ENCODE measurements around the gene PPL. TPM values are rescaled to one million over a fixed set of nuclear protein-coding genes. Genes with fewer than 3 reads are reported as not detected.

Gene PPL
- total and polyA plus RNA-seq, 2 donors (not counting 3 experiments of a cell fraction or from before 2014, with no cell fraction given): 0.07 to 0.20 TPM

DNA sequence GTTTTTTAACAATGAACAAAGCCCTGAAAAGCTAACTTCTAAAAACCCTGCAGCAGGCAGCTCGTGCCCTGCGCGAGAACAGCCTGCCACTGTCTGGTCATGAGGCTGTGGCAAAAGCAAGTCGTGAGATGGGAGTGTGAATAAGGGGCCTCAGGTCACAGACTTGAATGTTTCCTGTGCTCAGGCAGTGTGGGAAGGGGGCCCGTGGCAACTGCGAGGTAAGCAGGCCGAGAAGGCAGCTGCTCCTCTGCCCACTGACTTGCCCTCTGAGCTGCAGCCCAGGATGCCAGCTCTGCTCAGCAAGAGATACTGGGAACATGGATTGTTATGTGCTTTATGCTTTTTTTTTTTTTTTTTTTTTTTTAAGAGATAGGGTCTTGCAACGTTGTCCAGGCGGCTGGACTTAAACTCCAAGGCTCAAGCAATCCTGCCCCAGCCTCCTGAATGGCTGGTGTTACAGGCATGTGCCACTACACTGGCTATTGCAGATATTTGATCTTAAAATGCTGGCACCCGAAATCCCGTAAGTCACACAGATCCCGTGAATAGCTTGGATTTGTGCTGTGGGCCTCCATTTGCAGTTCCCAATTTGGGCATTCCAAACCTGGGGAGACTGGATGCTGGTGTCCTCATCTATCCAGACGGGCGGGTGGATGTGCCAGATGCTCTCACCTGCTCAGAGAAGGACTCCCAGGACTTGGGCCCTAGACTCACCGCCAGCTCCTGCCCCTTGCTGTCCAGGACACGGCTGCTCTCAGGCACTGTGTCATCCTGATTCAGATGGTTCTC, 45.7 kb downstream of the PPL start:
- dilution Hi-C loops (cut with MboI; ENCODE audit: extremely low pct_ligation_motif_present, low sequenced_read_pairs): no loop called here
- no peak for FAIRE-seq
- no TSS peak for BruUV-seq (replicated peaks)

More for the DNA sequence above, 45.7 kb downstream of the PPL start:
- no peak for TF ChIP-seq GATA2 (IDR thresholded peaks at IDR 0.05; ENCODE audit: insufficient read depth, insufficient read length, low read depth, low read length)
- no peak for TF ChIP-seq JUN (IDR thresholded peaks at IDR 0.05; ENCODE audit: borderline replicate concordance, insufficient read depth, insufficient read length, low read depth)
- no peak for TF ChIP-seq MYC (IDR thresholded peaks at IDR 0.05; ENCODE audit: low read depth, low read length)
- TF ChIP-seq, protein P1, sequence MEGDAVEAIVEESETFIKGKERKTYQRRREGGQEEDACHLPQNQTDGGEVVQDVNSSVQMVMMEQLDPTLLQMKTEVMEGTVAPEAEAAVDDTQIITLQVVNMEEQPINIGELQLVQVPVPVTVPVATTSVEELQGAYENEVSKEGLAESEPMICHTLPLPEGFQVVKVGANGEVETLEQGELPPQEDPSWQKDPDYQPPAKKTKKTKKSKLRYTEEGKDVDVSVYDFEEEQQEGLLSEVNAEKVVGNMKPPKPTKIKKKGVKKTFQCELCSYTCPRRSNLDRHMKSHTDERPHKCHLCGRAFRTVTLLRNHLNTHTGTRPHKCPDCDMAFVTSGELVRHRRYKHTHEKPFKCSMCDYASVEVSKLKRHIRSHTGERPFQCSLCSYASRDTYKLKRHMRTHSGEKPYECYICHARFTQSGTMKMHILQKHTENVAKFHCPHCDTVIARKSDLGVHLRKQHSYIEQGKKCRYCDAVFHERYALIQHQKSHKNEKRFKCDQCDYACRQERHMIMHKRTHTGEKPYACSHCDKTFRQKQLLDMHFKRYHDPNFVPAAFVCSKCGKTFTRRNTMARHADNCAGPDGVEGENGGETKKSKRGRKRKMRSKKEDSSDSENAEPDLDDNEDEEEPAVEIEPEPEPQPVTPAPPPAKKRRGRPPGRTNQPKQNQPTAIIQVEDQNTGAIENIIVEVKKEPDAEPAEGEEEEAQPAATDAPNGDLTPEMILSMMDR (IDR thresholded peaks at IDR 0.05; ENCODE audit: extremely low read depth in 1 of 2, insufficient read depth in 1 of 2, low read depth in 1 of 2, low read length in 2 of 2): no peak
- TF ChIP-seq FOS (IDR thresholded peaks at IDR 0.05; ENCODE audit: borderline replicate concordance, insufficient read depth, low read length): no peak
- no peak for TF ChIP-seq MAX (IDR thresholded peaks at IDR 0.05; ENCODE audit: insufficient read depth, insufficient read length)
- TF ChIP-seq POLR2AphosphoS5 (IDR thresholded peaks at IDR 0.05; ENCODE audit: insufficient read depth, low read depth, low read length): no peak
- no peak for TF ChIP-seq EZH2 (IDR thresholded peaks at IDR 0.05; ENCODE audit: borderline replicate concordance, low read depth, low read length, severe bottlenecking)
- TF ChIP-seq POLR2A (IDR thresholded peaks at IDR 0.05; ENCODE audit: low read depth, low read length): no peak
- H3K9me3 ChIP-seq (replicated peaks; ENCODE audit: control insufficient read depth, insufficient read depth, low read length): no peaks in the 10 kb centered on the region
- DNase-seq (ENCODE audit: low read depth, low spot score): no peak
- no peaks in the 10 kb centered on the region for H3K79me2 ChIP-seq (ENCODE audit: control insufficient read depth, insufficient read depth, low read length)
- no peak overlapping the region for H3K4me2 ChIP-seq (ENCODE audit: insufficient read depth, low read length)
- CTCF ChIA-PET: interaction anchor here (0.6 kb wide), 1 partner anchor 40 kb away, joined by 3 read pairs; no protein-coding TSS in a partner anchor
- no peaks in the 10 kb centered on the region for H3K4me1 ChIP-seq (ENCODE audit: control insufficient read depth, extremely low read depth, insufficient read depth, low read length)
- no peak overlapping the region for H3K27ac ChIP-seq (ENCODE audit: insufficient read depth, low read depth, low read length)
- H3K9ac ChIP-seq (replicated peaks; ENCODE audit: extremely low read depth, insufficient read depth, low read length): no peak overlapping the region
- H3K36me3 ChIP-seq (ENCODE audit: control insufficient read depth in 2 of 2, extremely low read depth in 1 of 2, insufficient read depth in 2 of 2, low read length in 2 of 2): peaks cover 0 to 1% of the 10 kb centered on the region in 2 experiments
- no peaks in the 10 kb centered on the region for H4K20me1 ChIP-seq (replicated peaks; ENCODE audit: control insufficient read depth, extremely low read depth, insufficient read depth, low read length)
- H3K27me3 ChIP-seq (ENCODE audit: control insufficient read depth in 2 of 2, insufficient read depth in 2 of 2, low read length in 2 of 2): no peaks in the 10 kb centered on the region
- H3K4me3 ChIP-seq (replicated peaks in 1 of 3; ENCODE audit: insufficient read depth in 1 of 3, low read depth in 1 of 3, low read length in 3 of 3): no peak overlapping the region
- H3K9me1 ChIP-seq (replicated peaks; ENCODE audit: control insufficient read depth, extremely low read depth, insufficient read depth, low read length): no peaks in the 10 kb centered on the region
- POLR2A ChIA-PET: interaction anchor here (0.7 kb wide), 1 partner anchor 83 kb away, joined by 8 read pairs; no protein-coding TSS in a partner anchor
- no peak overlapping the region for H2AFZ ChIP-seq (ENCODE audit: low read depth, low read length)
- intact Hi-C loops (cut with micrococcal nuclease): loop anchor here (10.0 kb wide), 1 partner anchor 64 kb away; the partner anchor contains the start of gene SEC14L5
